Thymus (tissue), 11 donors: ENCODE data around the gene ATP2C2. TPM values are rescaled to one million over a fixed set of nuclear protein-coding genes. Genes with fewer than 3 reads are reported as not detected.

Experiments
- DNase-seq, 9 donors: peaks; one replicate each; pipeline ENCODE4 v3.0.0-alpha.2; 2013; ENCODE audit warnings: low spot score in 9 of 9, low read depth in 6 of 9, missing footprints in 1 of 9
- H3K27ac ChIP-seq, 2 donors: one replicate each; pipeline ENCODE4 v1.5.1; 2013; ENCODE audit warnings: control low read depth in 1 of 2, low read depth in 1 of 2, low read length in 1 of 2, mild to moderate bottlenecking in 1 of 2, moderate library complexity in 1 of 2
- H3K27me3 ChIP-seq, 2 donors: one replicate each; pipeline ENCODE4 v1.5.1; 2013; ENCODE audit warnings: low read length in 1 of 2; ENCODE audit not compliant: control insufficient read depth in 2 of 2, insufficient read depth in 1 of 2
- H3K36me3 ChIP-seq, 2 donors: one replicate each; pipeline ENCODE4 v1.5.1; 2013; ENCODE audit warnings: low read length in 1 of 2, mild to moderate bottlenecking in 1 of 2, moderate library complexity in 1 of 2; ENCODE audit not compliant: control insufficient read depth in 2 of 2, insufficient read depth in 2 of 2
- H3K4me1 ChIP-seq, 2 donors: one replicate each; pipeline ENCODE4 v1.5.1; 2013; ENCODE audit warnings: low read length in 2 of 2; ENCODE audit not compliant: control insufficient read depth in 2 of 2, insufficient read depth in 2 of 2
- H3K4me3 ChIP-seq, 2 donors: one replicate each; pipeline ENCODE4 v1.5.1; 2013; ENCODE audit warnings: low read length in 2 of 2, control low read depth in 1 of 2, mild to moderate bottlenecking in 1 of 2
- H3K9me3 ChIP-seq, 2 donors: one replicate each; pipeline ENCODE4 v1.5.1; 2013; ENCODE audit warnings: low read length in 1 of 2, mild to moderate bottlenecking in 1 of 2; ENCODE audit not compliant: control insufficient read depth in 2 of 2, insufficient read depth in 1 of 2
- WGBS: extraction: QIAGEN DNeasy Blood & Tissue Kit; methylation state at CpG from one replicate; pipeline ENCODE4 v1.1.7; 2013; 5-methylcytosine and 5-hydroxymethylcytosine counted together
- polyA plus RNA-seq: library from polyadenylated mRNA; stranded (reverse); fragments of 200-250 nt; gene quantifications from one replicate; pipeline ENCODE4 v1.2.3, GENCODE V29; 2013
- total RNA-seq: library from RNA; stranded (reverse); fragments of 120-200 nt; gene quantifications from one replicate; pipeline ENCODE4 v1.2.4, GENCODE V29; 2013
- donor health status: healthy.

Gene ATP2C2
- total and polyA plus RNA-seq, 2 donors = 0.38 to 0.94 TPM

DNA sequence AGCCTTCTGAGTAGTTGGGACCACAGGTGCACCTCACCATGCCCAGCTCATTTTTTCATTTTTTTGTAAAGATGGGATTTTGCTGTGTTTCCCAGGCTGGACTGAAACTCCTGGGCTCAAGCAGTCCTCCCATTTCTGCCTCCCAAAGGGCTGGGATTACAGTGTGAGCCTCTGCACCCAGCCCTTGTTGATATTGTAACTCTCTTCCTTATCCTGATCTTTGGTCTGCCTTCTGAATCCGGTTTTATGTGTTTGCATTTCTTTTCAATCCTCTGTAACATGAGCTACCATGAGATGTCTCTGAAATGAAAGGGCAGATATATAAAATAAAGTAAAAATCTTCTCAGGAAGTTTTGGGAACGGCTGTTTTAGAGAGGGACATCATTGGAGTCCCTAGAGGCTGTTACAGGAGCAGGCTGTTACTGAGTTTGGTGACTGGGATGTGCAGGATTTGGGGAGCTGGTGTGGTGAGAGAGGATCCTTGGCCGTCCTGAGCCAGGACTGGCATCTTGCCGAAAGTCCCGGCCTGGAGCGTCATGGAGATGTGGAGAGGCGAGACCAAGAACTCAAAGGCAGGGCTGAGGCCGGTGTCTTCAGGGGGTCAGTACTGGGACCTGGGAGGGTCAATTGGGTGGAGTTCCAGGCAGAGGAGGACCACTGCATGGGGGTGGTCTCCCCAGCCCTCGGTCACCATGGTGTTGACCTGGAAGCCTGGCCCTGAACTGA lies 39.4 kb downstream of the ATP2C2 start:
- Histone ChIP-seq H3K27me3 (peaks cover 0 to 7% of the 10 kb centered on the region in 2 donors), H3K36me3 (no peaks in the 10 kb centered on the region), H3K27ac (no peak overlapping the region), H3K4me3 (no peak overlapping the region), H3K4me1 (no peaks in the 10 kb centered on the region), H3K9me3 (no peaks in the 10 kb centered on the region)
- WGBS = 88% methylated on average over 9 of the region's 9 CpGs
- DNase-seq = no peak

DNA sequence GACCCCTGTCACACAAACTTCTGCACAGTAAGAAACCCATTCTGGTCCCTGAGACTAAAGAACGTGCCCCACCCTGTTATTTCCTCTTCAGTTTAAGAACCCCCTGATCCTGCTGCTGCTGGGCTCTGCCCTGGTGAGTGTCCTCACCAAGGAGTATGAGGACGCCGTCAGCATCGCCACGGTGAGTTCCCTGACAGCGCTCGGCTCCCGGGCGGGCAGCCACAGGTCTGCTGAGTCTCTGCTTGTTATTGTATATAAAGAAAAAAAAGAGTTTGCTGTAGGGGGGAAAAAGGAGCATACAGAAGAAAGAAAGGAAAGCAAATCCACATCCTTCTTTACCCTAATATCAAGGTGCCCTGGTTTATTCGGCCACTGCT lies 40.0 kb downstream of the ATP2C2 start:
- Histone ChIP-seq H3K4me3 (no peak overlapping the region), H3K9me3 (no peaks in the 10 kb centered on the region), H3K4me1 (no peaks in the 10 kb centered on the region), H3K27ac (no peak overlapping the region), H3K36me3 (no peaks in the 10 kb centered on the region), H3K27me3 (peaks cover 0 to 7% of the 10 kb centered on the region in 2 donors)
- DNase-seq = no peak
- WGBS = 89% methylated on average over 10 of the region's 10 CpGs

DNA sequence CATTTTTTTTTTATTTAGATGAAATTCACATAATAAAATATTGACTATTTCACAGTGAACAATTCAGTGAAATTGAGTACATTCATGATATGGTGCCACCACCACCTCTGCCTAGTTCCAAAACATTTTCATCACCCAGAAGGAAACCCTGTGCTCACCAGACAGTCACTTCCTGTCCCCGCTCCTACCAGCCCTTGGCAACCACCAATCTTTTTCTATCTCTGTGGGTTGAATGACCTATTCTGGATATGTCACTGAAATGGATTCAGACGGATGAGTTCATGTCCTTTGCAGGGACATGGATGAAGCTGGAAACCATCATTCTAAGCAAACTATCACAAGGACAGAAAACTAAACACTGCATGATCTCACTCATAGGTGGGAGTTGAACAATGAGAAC lies 40.5 kb downstream of the ATP2C2 start:
- no peak overlapping the region for H3K4me3 ChIP-seq
- H3K27ac ChIP-seq = no peak overlapping the region
- no peak for DNase-seq
- no peaks in the 10 kb centered on the region for H3K4me1 ChIP-seq
- no peaks in the 10 kb centered on the region for H3K9me3 ChIP-seq
- no peaks in the 10 kb centered on the region for H3K36me3 ChIP-seq
- WGBS = 63% methylated on average over 2 of the region's 2 CpGs
- peaks cover 0 to 6% of the 10 kb centered on the region in 2 donors for H3K27me3 ChIP-seq

DNA sequence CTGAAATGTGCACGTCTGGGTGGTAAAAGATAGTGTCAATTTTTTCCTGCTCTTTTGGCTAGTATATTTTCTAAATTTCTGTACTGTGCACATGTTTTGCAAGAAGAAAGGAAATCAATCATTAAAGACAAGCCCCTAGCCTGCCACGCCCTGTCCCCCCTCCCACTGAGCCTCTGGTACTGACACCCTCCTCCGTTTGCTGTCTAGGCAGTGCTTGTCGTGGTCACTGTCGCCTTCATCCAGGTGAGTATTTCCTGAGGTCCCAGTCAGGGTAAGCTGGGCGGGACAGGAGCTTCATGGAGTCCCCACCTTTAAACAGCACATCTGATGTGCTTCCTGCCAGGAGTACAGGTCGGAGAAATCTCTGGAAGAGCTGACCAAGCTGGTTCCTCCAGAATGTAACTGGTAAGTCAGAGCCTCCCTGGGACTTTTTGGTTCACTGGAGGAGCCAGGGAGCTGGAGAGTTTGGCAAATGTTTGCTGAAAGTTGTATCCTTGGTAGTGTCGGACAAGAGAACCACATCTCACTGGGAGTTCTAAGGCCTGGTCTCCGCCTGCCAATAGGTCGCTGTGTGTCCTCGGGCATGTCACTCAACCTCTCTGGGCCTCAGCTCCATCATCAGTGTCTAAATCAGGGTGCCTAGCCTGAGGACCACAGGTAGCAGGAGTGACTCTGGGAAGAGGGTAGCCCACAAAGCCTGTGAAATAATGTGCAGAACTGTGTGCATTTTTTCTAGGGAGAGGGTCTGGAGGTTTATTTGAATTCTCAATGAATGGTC lies 42.2 kb downstream of the ATP2C2 start:
- no peaks in the 10 kb centered on the region for H3K36me3 ChIP-seq
- H3K27me3 ChIP-seq = peaks cover 0 to 8% of the 10 kb centered on the region in 2 donors
- H3K9me3 ChIP-seq = no peaks in the 10 kb centered on the region
- WGBS = 86% methylated on average over 11 of the region's 11 CpGs
- DNase-seq = no peak
- H3K4me3 ChIP-seq = no peak overlapping the region
- H3K27ac ChIP-seq = no peak overlapping the region
- no peaks in the 10 kb centered on the region for H3K4me1 ChIP-seq

DNA sequence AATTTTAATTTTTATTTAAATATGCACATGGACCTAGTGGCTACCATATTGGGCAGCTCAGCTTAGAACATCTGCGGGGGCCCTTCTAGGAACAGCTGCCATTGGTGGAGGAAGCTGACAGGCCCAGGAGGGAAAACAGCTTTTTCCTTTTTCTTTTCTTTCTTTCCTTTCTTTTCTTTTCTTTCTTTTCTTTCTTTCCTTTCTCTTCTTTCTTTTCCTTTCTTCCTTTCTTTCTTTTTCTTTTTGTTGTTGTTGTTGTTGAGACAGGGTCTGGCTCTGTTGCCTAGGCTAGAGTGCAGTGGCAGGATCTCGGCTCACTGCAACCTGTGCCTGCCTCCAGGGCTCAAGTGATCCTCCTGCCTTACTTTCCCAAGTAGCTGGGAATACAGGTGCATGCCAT lies 43.4 kb downstream of the ATP2C2 start:
- H3K27ac ChIP-seq = no peak overlapping the region
- no peak for DNase-seq

DNA sequence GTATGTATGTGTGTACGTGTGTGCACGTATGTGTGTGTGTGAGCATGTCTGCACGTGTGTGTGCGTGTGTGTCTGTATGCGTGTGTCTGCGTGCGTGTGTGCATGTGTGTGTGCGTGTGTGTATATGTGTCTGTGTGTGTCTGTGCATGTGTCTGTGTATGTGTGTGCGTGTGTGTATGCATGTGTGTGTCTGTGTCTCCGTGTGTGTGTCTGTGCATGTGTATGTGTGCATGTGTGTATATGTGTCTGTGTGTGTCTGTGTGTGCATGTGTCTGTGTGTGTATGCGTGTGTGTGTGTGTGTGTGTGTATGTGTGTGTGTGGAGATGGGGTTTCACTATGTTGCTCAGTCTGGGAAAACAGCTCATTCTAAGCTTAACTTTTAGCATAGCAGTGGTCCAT lies 43.9 kb downstream of the ATP2C2 start:
- no peaks in the 10 kb centered on the region for H3K9me3 ChIP-seq
- no peak overlapping the region for H3K4me3 ChIP-seq
- peaks cover 0 to 6% of the 10 kb centered on the region in 2 donors for H3K27me3 ChIP-seq
- no peaks in the 10 kb centered on the region for H3K4me1 ChIP-seq
- H3K36me3 ChIP-seq = no peaks in the 10 kb centered on the region
- WGBS = 90% methylated on average over 11 of the region's 11 CpGs
- DNase-seq = no peak
- H3K27ac ChIP-seq = no peak overlapping the region

More for the DNA sequence above, 43.4 kb downstream of the ATP2C2 start:
- peaks cover 0 to 8% of the 10 kb centered on the region in 2 donors for H3K27me3 ChIP-seq
- no peaks in the 10 kb centered on the region for H3K4me1 ChIP-seq
- whole genome bisulfite sequencing = 100% methylated on average over 2 of the region's 2 CpGs
- H3K36me3 ChIP-seq = no peaks in the 10 kb centered on the region
- H3K4me3 ChIP-seq = no peak overlapping the region
- H3K9me3 ChIP-seq = no peaks in the 10 kb centered on the region

DNA sequence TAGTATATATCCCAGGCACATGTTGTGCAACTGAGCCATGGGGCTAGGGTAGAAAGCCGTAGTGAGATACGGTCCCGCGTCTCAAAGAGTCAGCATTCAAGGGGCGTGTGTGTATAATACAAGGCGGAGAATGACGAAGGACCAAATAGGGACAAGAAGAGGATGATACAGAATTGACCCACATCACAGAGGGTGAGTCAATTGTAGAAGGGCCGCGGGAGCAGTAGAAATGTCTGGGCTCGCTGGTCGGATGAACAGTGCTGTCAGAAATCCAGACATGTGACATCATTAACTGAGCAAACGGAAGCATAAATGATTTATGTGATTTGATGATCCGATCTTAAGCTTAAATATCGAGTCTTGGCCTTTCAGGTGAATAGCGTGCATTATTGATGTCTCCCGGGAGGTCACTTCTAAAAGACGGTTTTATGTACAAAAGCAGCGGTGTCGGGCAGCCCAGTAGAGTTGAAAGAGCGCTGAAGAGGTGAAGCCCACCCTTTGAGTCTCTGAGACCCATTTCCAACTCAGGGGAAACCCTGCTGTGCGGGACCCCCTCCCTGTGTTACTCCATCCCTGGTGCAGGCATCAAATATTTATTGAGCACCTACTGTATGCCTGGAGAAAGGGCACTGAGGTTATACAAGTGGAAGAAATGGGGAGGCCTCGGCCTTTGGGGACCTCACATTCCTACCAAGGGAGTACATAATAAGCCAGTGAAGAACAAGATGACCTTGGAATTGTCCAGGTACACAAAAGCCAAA lies 45.1 kb downstream of the ATP2C2 start:
- Histone ChIP-seq H3K4me3 (no peak overlapping the region), H3K4me1 (no peaks in the 10 kb centered on the region), H3K36me3 (no peaks in the 10 kb centered on the region), H3K27ac (no peak overlapping the region), H3K27me3 (peaks cover 0 to 6% of the 10 kb centered on the region in 2 donors), H3K9me3 (no peaks in the 10 kb centered on the region)
- DNase-seq = no peak
- 95% methylated on average over 22 of the region's 22 CpGs for WGBS

DNA sequence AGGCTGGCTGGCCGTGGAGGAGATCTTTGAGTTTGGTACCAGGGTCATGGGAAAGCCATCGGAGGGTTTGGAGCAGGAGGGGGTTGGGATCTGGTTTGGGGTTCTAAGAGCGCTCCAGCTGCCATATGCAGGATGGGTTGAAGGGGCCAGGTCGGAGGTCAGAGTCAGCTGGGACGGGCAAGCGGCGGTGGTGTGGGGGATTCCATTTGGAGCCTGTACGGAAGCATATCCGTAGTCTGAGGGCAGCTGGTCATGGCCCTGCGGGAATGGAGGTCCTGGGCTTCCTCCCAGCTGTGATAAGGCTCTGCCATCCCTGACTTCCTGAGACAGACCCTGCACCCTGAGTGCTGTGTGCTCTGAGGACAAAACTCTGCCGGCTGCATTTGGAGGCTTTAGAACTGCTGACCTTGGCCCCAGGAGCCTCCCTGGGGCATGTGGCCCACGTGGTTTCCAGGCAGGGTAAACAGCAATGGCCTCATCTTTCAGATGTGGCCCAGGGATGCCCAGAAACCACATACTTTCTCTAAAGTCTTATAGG lies 46.5 kb downstream of the ATP2C2 start:
- WGBS = 76% methylated on average over 12 of the region's 12 CpGs
- no peaks in the 10 kb centered on the region for H3K36me3 ChIP-seq
- peaks cover 0 to 6% of the 10 kb centered on the region in 2 donors for H3K27me3 ChIP-seq
- H3K9me3 ChIP-seq = no peaks in the 10 kb centered on the region
- H3K4me3 ChIP-seq = no peak overlapping the region
- no peak overlapping the region for H3K27ac ChIP-seq
- no peaks in the 10 kb centered on the region for H3K4me1 ChIP-seq
- DNase-seq = no peak
